ENCODE results near the gene SPANXB1.
"Not testable (repeated sequence)": the region's sequence is repeated elsewhere in the genome, so short reads cannot be mapped to it uniquely, and the experiment has no call there.

GRCh38 chrX:141002568-141002967 lies at the start of gene SPANXB1:
- TF ChIP-seq CTCF, EZH2phosphoT487, EZH2 (IDR thresholded peaks at IDR 0.05): not testable (repeated sequence)

Data from neural progenitor cell (in vitro differentiated cells).